Left cardiac atrium (tissue), 4 donors: ENCODE data around the gene EMILIN2. TPM values are rescaled to one million over a fixed set of nuclear protein-coding genes. Genes with fewer than 3 reads are reported as not detected.

ENCODE experiments used
- ATAC-seq, 2 donors: fragments of 200-7000 bp; cut with Tn5 transposase; one replicate each; pipeline ENCODE4 v1.9.1; 2020; ENCODE audit warnings: mild to moderate bottlenecking in 2 of 2, moderate library complexity in 2 of 2
- DNase-seq: peaks from one replicate; pipeline ENCODE4 v3.0.0-alpha.2; 2020
- intact Hi-C, 2 donors: fragments of 100-400 bp; cut with DNase I; formaldehyde crosslinking; loops; one replicate each; pipeline versions ENCODE4 v1.14.1 to v1.15.1; 2022 to 2023
- total RNA-seq, 2 donors: library from RNA; stranded (reverse); fragmentation: NEBNext Ultra II Directional; extraction: Animal tissue kit (Norgen Biotek cat#: 25700); gene quantifications; one replicate each; pipeline ENCODE4 v1.2.1, GENCODE V29; 2021
- donor health status: DM: no; HTN: yes; CAD: no.
- donor health status: DM: no; HTN: yes; CAD: no; lungs with severe emphysema.
- donor health status: DM: yes; HTN: yes; CAD: no.
- donor health status: Dilated cardiomyopathy.

The EMILIN2 gene
- total RNA-seq, 2 donors from 2014 or later: 12.2 to 17.8 TPM

DNA sequence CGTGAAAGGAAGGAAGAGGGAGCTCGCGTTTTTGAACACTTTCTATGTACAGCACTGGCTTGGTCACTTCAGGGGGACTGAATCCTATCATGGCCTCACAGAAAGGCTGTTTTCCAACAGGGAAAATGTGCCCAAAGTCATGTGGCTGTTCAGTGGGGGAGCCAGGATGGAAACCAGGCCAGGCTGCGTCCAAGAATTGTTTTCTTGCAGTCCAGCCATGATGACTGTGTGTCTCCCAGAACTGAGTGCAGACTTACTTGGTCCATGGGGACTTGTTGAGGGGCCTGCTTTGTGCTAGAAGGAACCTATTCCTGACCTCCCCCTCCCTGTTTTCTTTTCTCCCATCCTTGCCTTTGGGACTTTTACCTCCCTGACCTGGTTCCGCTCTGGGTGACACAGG lies 46.9 kb downstream of the EMILIN2 start:
- DNase-seq (no peak), ATAC-seq (no peak)
- intact Hi-C loops: no loop called here

GRCh38 chr18:2894131-2894840 lies 47.5 kb downstream of the EMILIN2 start:
- peak; percentile 89 to 93 for ATAC-seq
- DNase-seq: peak; percentile 62
- intact Hi-C loops: no loop called here

DNA sequence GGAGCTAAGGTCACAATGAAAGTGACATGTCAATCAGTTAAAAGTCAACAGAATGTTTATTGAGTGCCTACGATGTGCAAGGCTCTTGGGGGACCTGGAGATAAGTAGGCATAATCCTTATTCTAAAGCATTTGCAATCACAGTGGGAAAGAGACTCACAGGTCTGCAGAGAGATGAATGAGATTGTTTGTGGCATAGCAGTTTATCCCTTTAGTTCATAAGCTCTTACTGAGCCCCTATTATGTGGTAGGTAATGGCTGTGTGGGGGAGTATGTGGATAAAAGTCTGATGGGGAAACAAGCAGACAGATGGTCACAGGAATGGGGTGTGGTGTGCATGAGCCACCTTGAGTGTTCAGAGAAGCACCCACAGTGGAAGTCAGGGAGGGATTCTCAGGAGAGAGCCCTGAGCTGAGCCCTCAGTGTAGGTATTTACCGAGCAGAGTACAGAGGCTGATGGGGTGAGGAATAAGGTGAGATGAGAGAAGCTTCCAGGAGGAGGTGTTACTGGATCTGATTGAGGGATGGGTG lies 48.1 kb downstream of the EMILIN2 start:
- DNase-seq: no peak
- intact Hi-C loops: no loop called here
- no peak for ATAC-seq

DNA sequence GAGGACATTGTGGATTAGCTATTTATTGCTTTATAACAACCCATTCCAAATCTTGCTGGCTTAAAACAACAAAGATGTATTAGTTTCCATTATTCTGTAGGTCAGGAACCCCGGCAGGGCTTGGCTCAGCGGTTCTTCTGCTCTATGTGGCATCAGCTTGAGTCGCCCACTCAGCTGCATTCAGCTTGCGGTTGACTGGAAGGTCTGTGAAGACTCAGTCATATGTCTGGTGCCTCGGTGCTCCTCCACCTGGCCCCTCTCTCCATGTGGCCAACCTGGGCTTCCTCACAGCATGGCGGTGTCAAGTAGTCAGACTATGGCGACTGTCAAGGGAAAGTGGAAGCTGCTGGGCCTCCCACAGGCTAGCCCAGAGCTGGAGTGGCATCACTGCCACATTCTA lies 48.6 kb downstream of the EMILIN2 start:
- DNase-seq: no peak
- no peak for ATAC-seq
- intact Hi-C loops: no loop called here

- DNase-seq (no peak), ATAC-seq (no peak)
- intact Hi-C loops: no loop called here
Observed at GRCh38 chr18:2896990-2897389, 50.2 kb downstream of the EMILIN2 start.

- ATAC-seq (no peak), DNase-seq (no peak)
- intact Hi-C loops: no loop called here
Observed at GRCh38 chr18:2897448-2898185, 50.8 kb downstream of the EMILIN2 start.

- intact Hi-C loops: no loop called here
- ATAC-seq: peak in 1 of 2 donors; percentile 22
- DNase-seq: no peak
Observed at GRCh38 chr18:2898186-2898640, 51.4 kb downstream of the EMILIN2 start.

DNA sequence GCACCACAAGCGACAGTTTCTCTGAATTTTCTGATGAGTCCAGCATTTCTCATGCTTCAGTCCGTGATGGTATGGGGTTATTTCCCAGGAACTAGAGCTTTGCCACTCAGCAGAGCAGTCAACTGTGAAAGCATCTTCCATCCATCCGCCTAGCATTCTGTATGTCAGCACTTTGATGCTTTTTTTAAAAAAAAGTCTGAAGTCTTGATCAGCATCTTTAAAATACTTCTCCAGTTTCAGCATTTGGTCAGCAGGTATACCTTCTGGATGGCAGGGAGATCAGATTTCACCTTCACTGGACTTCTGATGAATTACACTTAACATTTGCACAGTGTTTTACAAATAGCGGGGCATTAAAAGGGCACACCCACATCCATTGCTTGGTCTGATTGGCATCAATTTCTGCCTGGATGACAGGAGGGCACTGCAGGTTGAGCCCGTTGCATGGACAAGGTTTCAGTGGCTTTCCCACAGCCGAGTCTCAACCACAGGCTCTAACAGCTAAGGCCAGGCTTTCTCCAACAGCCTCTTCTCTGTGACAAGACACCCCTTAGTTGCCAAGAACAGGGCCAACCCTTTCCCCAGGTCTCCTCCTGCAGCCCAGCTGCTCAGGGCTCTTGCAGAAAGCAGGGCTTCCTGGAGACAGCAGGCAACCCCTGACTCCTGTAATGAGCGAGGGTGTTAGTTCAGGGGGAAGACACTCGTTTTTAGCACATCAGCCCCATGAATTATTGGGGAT lies 54.0 kb downstream of the EMILIN2 start:
- no peak for ATAC-seq
- DNase-seq: no peak
- intact Hi-C loops: loop anchor here in 1 of 2 donors (10.0 kb wide), 1 partner anchor 96 kb away; no protein-coding TSS in a partner anchor

GRCh38 chr18:2901423-2901985 lies 54.7 kb downstream of the EMILIN2 start:
- intact Hi-C loops: loop anchor here in 1 of 2 donors (10.0 kb wide), 1 partner anchor 97 kb away; no protein-coding TSS in a partner anchor
- DNase-seq: no peak
- peak; percentile 7 to 38 for ATAC-seq

DNA sequence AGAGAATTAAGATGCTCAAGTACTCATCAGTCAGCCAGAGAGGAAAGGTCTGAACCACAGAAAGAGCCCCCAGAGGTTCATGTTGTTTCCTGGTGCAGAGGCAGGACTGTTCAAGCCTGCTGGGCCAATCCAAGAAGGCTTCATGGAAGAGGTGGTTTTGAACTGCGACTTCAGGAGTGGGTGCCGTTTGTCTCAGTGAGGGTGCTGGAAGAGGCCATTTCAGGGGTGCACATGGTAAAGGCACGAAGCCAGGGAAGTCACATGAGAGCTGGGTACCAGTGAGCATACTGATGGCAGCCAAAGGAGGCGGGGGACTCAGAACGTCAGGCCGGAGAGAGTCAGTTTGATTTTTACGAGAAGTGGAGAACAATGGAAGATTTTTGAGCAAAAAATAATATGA lies 55.5 kb downstream of the EMILIN2 start:
- ATAC-seq: no peak
- no peak for DNase-seq
- intact Hi-C loops: loop anchor here in 1 of 2 donors (10.0 kb wide), 1 partner anchor 98 kb away; no protein-coding TSS in a partner anchor

DNA sequence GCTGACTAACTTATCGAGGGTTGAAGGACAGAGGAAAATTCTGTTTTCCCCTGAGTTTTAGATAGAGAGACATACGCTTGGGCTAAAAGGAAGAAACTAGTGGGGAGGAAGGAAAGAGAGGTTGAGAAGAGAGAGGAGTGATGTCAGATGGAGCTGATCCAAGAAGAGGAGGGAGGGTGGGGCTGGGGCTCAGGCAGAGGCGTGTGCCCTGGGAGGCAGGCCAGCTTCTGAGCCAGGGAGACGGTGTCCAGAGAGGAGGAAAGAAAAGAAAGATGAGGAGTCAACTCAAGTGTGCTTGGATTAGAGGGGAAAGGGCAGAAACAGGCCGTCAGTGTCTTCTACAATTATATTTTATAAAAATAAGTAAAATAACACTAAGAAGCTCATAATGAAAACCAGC lies 56.2 kb downstream of the EMILIN2 start:
- intact Hi-C loops: loop anchor here in 1 of 2 donors (10.0 kb wide), 1 partner anchor 98 kb away; no protein-coding TSS in a partner anchor
- peak; percentile 75 for DNase-seq
- peak; percentile 45 to 69 for ATAC-seq

GRCh38 chr18:2905854-2906703 lies 59.3 kb downstream of the EMILIN2 start:
- intact Hi-C loops: loop anchor here in 1 of 2 donors (10.0 kb wide), 1 partner anchor 101 kb away; no protein-coding TSS in a partner anchor
- ATAC-seq: peak; percentile 68 to 72
- peak; percentile 85 for DNase-seq

GRCh38 chr18:2906704-2907549 lies 60.1 kb downstream of the EMILIN2 start:
- intact Hi-C loops: loop anchor here in 1 of 2 donors (10.0 kb wide), 1 partner anchor 102 kb away; no protein-coding TSS in a partner anchor
- peak; percentile 45 for DNase-seq

DNA sequence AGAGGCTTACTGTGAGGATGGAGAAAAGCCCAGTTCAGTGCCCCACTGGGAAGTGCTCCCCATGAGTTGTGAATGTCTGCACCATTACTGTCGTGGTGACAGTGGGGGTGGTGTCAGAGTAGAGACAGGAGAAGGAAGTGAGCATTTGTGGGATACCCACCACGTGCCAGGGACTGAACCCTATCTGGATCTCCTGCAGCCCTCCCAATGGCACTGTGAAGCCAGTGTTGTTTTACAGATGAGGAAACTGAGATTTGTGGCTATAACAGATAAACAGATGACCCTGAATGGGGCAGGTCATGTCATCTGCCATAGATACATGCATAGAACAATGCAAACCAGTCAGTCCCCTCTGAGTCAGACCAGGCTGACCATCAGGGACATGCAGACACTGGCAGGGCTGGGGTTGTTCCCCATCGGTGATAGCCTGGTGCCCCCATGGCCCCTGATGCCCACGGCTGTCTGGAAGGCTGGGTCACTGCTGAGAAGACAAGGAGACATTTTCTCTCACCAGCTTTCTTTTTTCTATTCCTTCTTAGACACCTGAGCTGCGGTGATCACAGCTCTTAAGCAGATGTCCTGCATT lies 60.8 kb downstream of the EMILIN2 start:
- ATAC-seq: no peak
- intact Hi-C loops: loop anchor here in 1 of 2 donors (10.0 kb wide), 1 partner anchor 103 kb away; no protein-coding TSS in a partner anchor
- no peak for DNase-seq

More at GRCh38 chr18:2906704-2907549, 60.1 kb downstream of the EMILIN2 start:
- peak; percentile 44 to 46 for ATAC-seq

GRCh38 chr18:2908166-2908945 lies 61.5 kb downstream of the EMILIN2 start:
- intact Hi-C loops: loop anchor here in 1 of 2 donors (10.0 kb wide), 1 partner anchor 104 kb away; no protein-coding TSS in a partner anchor
- no peak for DNase-seq
- ATAC-seq: no peak

- intact Hi-C loops: loop anchor here in 1 of 2 donors (10.0 kb wide), 1 partner anchor 104 kb away; no protein-coding TSS in a partner anchor
- ATAC-seq (no peak), DNase-seq (no peak)
Observed at GRCh38 chr18:2908946-2909335, 62.1 kb downstream of the EMILIN2 start.
